ENCODE results near the gene SLC27A5.

DNA sequence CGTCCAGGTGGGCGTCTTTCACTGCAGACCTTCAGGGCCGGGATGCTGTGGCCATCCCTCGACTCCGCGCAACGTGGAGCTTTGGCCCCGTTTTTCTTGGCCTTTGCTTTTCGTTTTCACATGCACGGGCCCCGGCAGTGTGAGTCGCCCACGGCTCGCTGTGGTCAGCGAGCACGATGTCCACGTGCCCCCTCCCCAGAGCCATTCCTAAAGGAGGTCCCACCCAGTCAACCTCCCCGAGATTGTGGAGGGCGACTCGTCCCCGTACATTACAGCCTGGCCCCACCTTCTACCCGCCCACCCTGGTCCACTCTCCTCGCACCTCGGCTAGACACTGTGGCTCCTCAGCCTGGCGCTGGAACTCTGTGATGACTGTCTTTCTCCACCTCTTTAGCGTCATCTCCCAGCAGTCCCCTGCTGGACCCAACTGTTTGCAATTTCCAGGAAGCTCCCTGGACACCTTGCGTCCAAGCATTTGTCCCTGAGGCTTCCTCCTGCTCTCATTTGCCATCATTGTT lies 35.2 kb downstream of the SLC27A5 start:
- TF ChIP-seq, protein P1, sequence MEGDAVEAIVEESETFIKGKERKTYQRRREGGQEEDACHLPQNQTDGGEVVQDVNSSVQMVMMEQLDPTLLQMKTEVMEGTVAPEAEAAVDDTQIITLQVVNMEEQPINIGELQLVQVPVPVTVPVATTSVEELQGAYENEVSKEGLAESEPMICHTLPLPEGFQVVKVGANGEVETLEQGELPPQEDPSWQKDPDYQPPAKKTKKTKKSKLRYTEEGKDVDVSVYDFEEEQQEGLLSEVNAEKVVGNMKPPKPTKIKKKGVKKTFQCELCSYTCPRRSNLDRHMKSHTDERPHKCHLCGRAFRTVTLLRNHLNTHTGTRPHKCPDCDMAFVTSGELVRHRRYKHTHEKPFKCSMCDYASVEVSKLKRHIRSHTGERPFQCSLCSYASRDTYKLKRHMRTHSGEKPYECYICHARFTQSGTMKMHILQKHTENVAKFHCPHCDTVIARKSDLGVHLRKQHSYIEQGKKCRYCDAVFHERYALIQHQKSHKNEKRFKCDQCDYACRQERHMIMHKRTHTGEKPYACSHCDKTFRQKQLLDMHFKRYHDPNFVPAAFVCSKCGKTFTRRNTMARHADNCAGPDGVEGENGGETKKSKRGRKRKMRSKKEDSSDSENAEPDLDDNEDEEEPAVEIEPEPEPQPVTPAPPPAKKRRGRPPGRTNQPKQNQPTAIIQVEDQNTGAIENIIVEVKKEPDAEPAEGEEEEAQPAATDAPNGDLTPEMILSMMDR (conservative IDR thresholded peaks at IDR 0.05; ENCODE audit: low read depth, low read length), result no peak
- no peak for TF ChIP-seq EZH2 (IDR thresholded peaks at IDR 0.05; ENCODE audit: borderline replicate concordance, low read depth, low read length, poor library complexity, severe bottlenecking)

Measured in A673 (cell line).